Dermis blood vessel endothelial cell (primary cell): ENCODE results near the gene TUFM. TPM values are rescaled to one million over a fixed set of nuclear protein-coding genes. Genes with fewer than 3 reads are reported as not detected.
"Not testable (repeated sequence)": the region's sequence is repeated elsewhere in the genome, so short reads cannot be mapped to it uniquely, and the experiment has no call there.

Experiments
- DNase-seq: peaks from one replicate; pipeline ENCODE4 v3.0.0; 2010
- total RNA-seq: library from RNA; depleted of rRNA; stranded (reverse); fragments of >200 nt; gene quantifications from 2 replicates; pipeline ENCODE4 v1.2.3, GENCODE V29; 2014

TUFM gene
- total RNA-seq, 1 donor from 2014 or later: 127 TPM

- no peak for DNase-seq
Measured at GRCh38 chr16:28838558-28838918, 7.6 kb downstream of the TUFM start.

- DNase-seq: no peak
Measured at GRCh38 chr16:28837672-28838557, 8.2 kb downstream of the TUFM start.

DNA sequence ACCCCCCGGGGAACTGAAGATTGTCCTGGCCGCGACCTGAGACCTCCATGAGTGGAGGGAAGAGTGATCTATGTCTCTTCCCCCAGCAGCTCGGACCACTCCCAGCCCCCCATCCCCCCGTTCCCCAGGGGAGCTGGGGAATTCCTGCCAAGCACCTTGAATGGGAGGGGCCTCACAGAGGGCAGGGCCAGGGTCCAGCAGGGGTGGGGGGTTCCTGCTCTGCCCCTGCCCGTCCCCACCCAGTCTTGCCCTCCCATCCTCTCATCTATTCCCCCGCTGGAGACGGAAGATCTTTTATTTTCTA is 9.4 kb downstream of the TUFM start:
- no peak for DNase-seq

DNA sequence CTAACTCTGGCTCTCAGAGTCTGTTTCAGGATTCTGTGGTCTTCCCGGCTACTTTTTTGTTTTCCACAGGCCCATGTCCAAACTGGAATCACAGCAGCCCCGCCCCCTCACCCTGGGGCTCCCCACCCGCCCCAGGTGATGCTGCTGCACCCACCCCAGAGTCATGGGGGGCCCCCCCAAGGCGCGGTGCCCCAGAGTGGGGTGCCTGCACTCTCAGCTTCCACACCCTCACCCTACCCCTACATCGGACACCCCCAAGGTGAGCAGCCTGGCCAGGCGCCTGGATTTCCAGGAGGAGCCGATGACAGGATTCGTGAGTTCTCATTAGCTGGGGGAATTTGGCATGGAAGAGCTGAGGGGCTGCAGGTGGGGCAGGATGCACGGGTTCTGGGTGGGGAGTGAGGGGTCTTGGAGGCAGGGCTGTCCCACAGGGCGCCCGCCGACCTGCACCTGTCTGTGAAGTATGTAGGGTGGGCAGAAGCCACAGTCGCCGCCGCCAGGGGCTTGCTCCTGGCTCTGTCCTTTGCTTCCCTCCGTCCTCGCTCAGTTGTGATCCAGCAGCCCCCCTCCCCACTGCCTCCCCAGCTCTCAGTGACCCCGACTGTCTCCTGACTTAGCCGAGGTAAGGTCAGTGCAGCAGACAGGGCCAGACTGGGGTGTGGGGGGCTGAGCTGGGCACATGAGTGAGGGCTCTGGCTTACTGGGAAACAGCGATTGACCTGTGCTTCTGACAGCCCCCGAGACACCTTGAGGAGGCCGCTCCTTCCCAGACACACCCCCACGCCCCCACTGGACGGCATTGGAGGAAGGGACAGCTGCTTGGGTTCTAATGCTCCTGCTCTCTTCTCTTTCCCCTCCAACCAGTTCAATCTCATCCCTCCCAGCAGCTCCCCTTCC is 10.0 kb downstream of the TUFM start:
- DNase-seq: no peak

DNA sequence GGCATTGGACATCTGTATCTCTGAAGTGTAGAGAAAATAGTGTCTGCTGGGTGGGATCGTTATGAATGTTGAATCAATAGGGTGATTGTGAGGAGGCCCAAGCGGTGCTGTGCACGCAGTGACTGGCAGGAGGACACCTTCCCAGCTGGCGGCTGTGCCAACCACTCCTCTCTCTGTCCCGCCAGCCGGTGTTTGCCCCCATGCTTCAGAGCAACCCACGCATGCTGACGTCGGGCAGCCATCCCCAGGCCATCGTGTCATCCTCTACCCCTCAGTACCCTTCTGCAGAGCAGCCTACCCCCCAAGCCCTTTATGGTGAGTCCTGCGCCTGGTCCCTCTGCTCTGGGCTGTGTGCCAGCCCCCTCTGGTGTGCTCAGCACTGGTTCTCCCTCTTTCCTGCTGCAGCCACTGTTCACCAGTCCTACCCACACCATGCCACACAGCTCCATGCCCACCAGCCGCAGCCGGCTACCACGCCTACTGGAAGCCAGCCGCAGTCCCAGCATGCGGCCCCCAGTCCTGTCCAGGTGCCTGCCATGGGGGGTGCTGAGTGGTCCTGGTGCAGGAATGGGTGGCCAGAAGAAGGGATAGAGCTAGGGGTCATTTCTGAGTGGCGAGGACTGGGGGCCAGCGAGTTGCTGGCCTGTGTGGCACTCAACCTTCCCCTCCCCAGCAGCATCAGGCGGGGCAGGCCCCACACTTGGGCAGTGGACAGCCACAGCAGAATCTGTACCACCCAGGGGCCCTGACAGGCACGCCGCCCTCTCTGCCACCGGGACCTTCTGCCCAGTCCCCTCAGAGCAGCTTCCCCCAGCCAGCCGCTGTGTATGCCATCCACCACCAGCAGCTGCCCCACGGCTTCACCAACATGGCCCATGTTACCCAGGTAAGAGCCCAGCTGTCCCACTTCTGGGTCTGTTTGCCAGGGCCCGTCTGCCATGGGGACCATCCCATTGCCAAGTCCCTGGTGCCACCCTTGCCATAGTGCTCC is 11.0 kb downstream of the TUFM start:
- no peak for DNase-seq

GRCh38 chr16:28834349-28834748 is 11.8 kb downstream of the TUFM start:
- no peak for DNase-seq

DNA sequence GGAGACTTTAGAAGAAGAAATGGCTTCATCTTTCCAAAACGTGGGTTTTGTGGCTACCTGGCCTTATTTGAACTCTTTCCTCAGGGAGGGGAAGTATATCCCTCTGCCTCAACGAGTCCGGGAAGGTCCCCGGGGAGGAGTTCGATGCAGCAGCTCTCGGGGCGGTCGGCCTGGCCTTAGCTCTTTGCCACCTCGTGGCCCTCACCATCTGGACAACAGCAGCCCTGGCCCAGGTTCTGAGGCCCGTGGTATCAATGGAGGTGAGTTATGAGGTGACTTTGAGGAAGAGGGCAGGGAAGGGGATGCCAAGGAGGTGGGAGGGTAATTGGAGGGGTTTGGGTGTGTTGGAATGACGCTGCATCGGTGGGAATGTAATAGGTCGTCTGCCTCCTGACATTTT is 15.6 kb downstream of the TUFM start:
- DNase-seq: no peak

DNA sequence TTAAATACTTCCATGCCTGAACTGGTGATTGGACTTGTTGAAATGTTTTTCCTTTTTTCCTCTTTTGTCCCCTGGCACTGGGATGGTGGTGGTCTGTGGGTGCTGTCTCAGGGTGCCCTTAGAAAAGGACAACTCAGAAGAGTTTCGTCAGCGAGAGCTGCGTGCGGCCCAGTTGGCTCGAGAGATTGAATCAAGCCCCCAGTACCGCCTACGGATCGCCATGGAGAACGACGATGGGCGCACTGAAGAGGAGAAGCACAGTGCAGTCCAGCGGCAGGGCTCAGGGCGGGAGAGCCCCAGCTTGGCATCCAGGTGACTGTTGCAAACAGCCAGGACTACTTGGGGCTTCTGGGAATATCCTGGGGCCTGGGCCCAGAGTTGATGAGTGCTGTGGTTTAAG is 16.4 kb downstream of the TUFM start:
- DNase-seq: no peak

DNA sequence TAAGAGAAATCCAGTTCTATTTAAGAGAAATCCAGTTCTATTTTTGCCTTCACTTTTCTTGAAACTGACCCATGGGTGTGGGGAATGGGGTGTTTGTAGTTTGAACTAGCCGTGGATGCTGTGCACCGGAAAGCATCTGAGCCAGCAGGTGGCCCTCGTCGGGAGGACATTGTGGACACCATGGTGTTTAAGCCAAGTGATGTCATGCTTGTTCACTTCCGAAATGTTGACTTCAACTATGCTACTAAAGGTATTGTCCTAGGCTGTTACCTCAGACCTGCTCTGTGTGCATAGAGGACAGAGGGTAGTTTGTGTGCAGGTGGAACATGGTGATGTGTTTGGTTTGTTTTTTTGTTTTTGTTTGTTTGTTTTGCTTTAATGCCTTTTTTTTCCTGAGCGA is 20.0 kb downstream of the TUFM start:
- DNase-seq: peak; percentile 55

- no peak for DNase-seq
Measured at GRCh38 chr16:28824717-28824973, 21.5 kb downstream of the TUFM start.

DNA sequence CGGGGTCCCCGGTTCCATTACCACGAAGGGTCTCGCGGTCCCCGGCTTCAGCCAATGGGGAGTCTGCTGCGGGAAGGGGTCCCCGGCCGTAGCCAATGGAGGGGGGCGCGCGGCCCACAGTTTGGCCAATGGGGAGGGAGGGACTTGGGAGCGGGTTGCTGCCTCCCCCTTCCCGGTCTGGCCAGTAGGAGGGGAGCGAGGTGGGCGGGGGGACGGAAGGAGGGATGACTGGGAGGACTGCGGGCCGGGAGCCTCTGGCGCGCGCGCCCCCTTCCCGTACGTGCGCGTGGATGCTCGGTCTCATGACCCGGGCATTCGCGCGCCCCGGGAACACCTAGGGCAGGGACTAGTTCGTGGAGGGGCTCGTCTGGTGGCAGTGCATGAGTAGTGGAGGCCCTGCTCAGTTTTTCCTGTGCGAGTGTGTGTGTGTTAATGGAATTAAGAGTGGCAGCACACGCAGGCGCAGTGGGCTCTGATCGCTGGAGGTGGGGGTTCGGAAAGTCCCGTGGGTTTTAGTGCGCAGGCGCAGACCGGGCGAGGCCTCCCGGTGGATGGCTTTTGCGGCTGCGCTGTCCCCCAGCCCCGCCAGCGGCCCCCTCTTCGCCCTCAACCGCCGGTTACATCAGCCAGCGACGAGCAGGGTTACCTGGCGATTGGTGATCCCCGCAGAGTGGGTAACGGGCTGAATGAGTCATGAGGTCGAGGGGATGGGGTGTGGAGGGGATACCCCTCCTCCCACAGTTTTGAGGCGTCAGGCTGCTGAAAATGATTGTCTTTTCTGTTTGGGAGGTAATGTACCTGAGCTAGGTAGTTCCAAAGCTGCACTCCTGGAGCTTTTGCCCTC is 22.1 kb downstream of the TUFM start:
- peak; percentile 99 for DNase-seq

DNA sequence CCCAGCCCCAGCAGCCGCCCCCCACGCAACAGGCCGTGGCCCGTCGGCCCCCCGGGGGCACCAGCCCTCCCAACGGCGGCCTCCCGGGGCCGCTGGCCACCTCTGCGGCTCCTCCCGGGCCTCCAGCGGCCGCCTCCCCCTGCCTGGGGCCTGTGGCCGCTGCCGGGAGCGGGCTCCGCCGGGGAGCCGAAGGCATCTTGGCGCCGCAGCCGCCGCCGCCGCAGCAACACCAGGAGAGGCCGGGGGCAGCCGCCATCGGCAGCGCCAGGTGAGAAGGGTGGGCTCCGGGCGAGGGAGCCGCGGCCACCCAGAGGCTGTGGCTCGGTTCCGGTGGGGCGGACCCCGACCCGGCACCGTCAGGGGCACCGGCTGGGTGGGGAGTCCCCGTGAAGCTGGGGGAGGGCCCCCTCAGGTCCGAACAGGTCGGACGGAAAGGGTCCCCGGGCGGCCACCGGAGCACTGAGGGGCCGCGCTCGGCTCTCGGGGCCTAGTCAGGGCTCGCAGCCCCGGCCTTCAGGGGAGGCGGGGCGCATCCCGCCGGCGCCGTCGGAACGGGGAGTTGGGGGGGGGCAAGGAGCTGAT is 22.8 kb downstream of the TUFM start:
- no peak for DNase-seq

DNA sequence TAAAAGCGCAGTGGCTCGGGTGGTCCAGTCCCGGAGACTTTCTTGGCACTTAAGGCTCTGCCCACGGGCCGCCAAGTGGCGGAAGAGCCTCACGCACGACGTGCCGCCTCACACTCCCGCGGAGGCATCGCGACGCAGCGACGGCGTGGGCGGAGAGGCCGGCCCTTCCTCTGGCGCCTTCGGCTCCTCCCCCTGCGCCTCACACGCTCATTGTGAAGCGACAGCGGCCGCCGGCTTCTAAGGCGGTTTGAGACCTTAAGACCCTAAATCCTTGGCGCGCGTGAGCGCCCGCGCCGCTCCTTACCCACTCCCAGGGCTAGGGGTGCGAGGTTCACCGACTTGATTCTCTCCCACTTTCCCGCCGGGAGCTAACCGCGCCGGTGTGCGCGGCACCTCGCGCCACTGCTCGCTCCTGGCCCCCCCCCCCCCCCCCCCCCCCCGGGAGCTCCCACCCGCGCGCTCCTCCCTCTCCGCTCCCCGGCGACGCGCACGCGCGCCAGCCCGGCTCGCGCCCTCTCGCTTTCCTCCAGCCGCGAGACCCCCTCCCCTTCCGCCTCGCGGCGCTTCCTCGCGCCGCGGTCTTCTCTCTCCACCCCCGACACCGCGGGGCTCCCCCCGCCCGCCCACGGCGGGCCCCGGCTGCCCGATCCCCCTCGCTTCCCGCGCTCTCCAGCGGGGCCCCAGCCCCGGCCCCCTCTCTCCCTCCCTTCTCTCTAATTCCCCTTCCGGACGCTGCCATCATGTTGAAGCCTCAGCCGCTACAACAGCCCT is 23.4 kb downstream of the TUFM start, which contains the start of gene ATXN2L:
Gene ATXN2L, plus strand, starts transcription at position 480 of the 771 bp plus-strand sequence. Its CDS starts 261 bp downstream, at position 741.
- DNase-seq: peak; percentile 98

DNA sequence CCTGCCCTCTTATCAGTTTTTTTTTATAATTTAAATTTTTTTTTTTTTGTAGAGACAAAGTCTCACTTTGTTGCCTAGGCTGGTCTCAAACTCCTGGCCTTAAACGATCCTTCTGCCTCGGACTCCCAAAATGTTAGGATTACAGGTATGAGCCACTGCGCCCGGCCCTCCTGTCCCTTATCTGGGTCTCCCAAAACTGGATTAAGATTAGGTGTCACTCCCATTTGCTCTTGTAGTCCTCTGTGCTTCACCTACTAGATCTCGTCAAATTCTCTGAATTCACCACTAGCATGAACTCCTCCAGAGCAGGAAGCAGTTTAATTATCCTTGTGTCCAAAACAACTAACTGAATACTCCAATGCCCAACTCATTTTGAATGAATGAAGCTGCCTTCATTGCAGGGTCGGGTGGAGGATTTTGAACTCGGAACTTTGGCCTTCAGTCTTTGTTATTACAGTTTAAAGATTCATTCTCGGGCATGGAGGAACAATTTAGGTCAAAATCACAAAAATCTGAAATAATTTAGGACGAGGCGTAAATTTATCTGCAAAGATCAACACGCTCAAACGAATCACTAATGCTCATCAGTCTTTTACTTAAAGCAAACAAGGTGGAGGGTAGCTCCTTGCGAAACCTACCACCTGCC is 24.2 kb downstream of the TUFM start:
- peak; percentile 18 for DNase-seq

DNA sequence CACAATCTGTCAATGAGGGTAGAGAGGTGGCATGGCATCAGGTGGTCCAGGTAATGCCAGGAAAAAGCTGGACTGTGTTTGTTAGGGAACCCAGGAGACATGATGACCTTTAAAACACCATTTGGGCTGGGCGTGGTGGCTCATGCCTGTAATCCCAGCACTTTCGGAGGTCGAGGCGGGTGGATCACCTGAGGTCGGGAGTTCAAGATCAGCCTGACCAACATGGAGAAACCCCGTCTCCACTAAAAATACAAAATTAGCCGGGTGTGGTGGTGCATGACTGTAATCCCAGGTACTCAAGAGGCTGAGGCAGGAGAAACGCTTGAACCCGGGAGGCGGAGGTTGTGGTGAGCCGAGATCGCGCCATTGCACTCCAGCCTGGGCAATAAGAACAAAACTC is 25.6 kb downstream of the TUFM start:
- not testable (repeated sequence) for DNase-seq

- no peak for DNase-seq
Measured at GRCh38 chr16:28820016-28820415, 26.1 kb downstream of the TUFM start.

DNA sequence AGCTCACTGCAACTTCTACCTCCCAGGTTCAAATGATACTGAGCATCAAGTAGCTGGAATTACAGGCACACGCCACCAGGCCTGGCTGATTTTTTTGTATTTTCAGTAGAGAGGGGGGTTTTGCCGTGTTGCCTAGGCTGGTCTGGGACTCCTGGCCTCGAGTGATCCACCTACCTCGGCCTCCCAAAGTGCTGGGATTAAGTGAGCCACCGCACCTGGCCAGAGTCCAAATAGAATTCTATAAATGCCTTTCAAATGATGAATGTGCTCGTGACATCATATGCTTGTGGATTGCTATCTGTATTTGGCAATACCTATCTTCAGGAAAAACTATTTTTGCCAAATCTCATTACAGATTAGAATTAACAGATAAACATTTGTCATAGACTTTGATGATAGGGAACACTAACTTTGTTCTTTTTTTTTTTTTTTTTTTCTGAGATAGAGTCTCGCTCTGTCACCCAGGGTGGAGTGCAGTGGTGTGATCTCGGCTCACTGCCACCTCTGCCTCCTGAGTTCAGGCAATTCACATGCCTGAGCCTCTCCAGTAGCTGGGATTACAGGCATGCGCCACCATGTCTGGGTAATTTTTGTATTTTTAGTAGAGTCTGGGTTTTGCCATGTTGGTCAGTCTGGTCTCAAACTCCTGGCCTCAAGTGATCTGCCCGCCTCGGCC is 38.6 kb downstream of the TUFM start:
- not testable (repeated sequence) for DNase-seq

DNA sequence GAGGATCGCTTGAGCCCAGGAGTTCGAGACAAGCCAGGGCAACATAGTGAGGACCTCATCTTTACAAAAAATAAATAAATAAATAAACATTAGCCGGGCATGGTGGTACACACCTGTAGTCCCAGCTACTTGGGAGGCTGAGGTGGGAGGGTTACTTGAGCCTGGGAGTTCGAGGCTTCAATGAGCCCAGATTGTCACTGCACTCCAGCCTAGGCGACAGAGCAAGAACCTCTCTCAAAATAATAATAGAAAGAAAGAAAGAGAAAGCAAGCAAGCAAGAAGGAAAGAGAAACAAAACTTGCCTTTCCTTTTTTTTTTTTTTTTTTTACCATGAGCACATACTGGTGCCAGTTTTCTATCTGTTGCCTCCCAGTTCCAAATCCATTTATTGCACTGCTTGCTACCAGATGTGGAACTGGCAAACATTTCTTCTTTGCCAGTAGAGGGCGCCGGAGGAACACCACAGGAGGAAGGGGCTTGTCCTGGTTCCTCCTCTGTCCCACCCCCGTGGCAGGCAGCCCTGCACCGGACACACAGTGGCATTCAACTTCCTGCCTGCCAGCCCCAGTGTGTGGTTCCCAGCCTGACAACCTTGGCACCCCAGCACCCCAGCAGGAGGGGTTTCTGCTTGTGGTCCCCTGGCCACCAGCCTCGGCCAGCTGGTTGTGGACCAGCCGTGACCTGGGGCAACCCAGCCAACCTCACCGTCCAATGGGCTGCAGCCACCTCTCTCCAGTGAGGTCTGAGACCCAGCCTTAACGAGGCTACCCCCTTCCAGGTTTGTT is 43.7 kb downstream of the TUFM start:
- DNase-seq: peak; percentile 90
